Adrenal gland (tissue), 12 donors: ENCODE data around the gene BICDL1. TPM values are rescaled to one million over a fixed set of nuclear protein-coding genes. Genes with fewer than 3 reads are reported as not detected.

Experiments
- DNase-seq, 7 donors: peaks; one replicate each; pipeline ENCODE4 v3.0.0-alpha.2; 2019 to 2020
- H3K27ac ChIP-seq, 5 donors: fragments of 200-600 bp; sonication (generic) in 4 of 5; 1 replicate in 3 of 5; 2 replicates in 2 of 5; pipeline versions ENCODE4 v1.5.1 to v1.8.0; 2016 to 2020; ENCODE audit warnings: mild to moderate bottlenecking in 1 of 5
- H3K27me3 ChIP-seq: fragments of 200-600 bp; 2 replicates; pipeline ENCODE4 v1.8.0; 2021
- H3K36me3 ChIP-seq, 2 donors: fragments of 200-600 bp; replicated peaks in 1 of 2; 1 replicate in 1 of 2; 2 replicates in 1 of 2; pipeline versions ENCODE4 v1.5.1 to v1.8.0; 2018 to 2022
- H3K4me1 ChIP-seq, 2 donors: fragments of 200-600 bp; replicated peaks in 1 of 2; 1 replicate in 1 of 2; 2 replicates in 1 of 2; pipeline versions ENCODE4 v1.5.1 to v1.8.0; 2018 to 2021
- H3K4me3 ChIP-seq, 4 donors: fragments of 200-600 bp; sonication (generic) in 3 of 4; one replicate each; pipeline ENCODE4 v1.5.1; 2016 to 2018
- H3K9me3 ChIP-seq, 3 donors: fragments of 200-600 bp; sonication (generic) in 1 of 3; replicated peaks in 1 of 3; 1 replicate in 2 of 3; 2 replicates in 1 of 3; pipeline versions ENCODE4 v1.5.1 to v1.8.0; 2016 to 2021
- CTCF ChIP-seq, 6 experiments: fragments of 450-650 bp in 4 of 6; fragments of 200-600 bp in 2 of 6; sonication (generic) in 1 of 6; IDR thresholded peaks; 1 replicate in 5 of 6; 2 replicates in 1 of 6; pipeline versions ENCODE4 v1.5.1 to v1.8.0; 2016 to 2021; ENCODE audit warnings: antibody characterized with exemption in 6 of 6, mild to moderate bottlenecking in 2 of 6, moderate library complexity in 1 of 6
- POLR2A ChIP-seq, 2 donors: fragments of 450-650 bp; IDR thresholded peaks; one replicate each; pipeline ENCODE4 v1.6.1; 2017; ENCODE audit warnings: antibody characterized with exemption in 2 of 2, mild to moderate bottlenecking in 2 of 2, moderate library complexity in 1 of 2
- WGBS, 4 donors: extraction: QIAGEN DNeasy Blood & Tissue Kit in 2 of 4; methylation state at CpG; one replicate each; pipeline versions ENCODE4 v1.1.5 to v1.1.7; 2013 to 2017; 5-methylcytosine and 5-hydroxymethylcytosine counted together
- intact Hi-C, 2 donors: fragments of 100-400 bp; cut with DNase I; formaldehyde crosslinking; loops; one replicate each; pipeline versions ENCODE4 v1.14.1 to v1.15.0; 2022 to 2023
- polyA plus RNA-seq, 3 donors: library from polyadenylated mRNA; stranded (reverse); fragments of 200-250 nt in 2 of 3; fragments of 350-450 nt in 1 of 3; fragmentation: Illumina TruSeq in 1 of 3; extraction: RNeasy Lipid Tissue Mini Kit (QIAGEN cat#74804) in 1 of 3; gene quantifications; one replicate each; pipeline ENCODE4 v1.2.3, GENCODE V29; 2013 to 2014
- total RNA-seq, 9 donors: library from RNA; depleted of rRNA in 4 of 9; stranded (reverse); fragments of >200 nt in 4 of 9; fragments of 120-200 nt in 1 of 9; fragmentation: NEBNext Ultra II Directional in 1 of 9; extraction: Animal tissue kit (Norgen Biotek cat#: 25700) in 1 of 9; gene quantifications; one replicate each; pipeline versions ENCODE4 v1.1.0 to v1.2.4, GENCODE V29; 2013 to 2023
- donor health status: healthy with polysubstance abuse.
- donor health status: Bipolar disorder and iron deficiency.
- donor health status: DM: yes; HTN: yes; CAD: no.
- donor health status: DM: no; HTN: no; CAD: no.
- donor health status: DM: no; HTN: no; CAD: no.
- donor health status: DM: yes; HTN: yes; CAD: no.

Gene BICDL1
- total and polyA plus RNA-seq, 12 donors: 0.35 to 24.0 (median 2.7) TPM

DNA sequence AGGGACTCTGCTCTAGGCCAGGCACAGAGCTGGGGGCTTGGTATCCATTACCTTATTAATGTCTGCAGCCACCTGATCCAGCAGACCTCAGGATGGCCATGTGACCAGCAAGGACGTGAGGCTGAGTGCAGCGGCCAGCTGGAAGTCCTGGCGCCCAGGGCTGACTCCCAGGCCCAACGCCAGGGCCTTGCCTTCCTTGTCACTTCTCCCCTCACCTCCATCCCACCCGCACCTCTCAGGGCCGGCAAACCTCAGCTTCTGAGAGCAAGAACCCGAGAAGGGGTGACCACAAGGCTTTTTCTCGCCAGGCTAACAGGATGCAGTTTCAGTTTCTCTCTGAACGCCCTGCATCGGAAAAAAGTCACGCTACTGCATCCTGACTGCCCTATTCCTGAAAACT, 112.1 kb downstream of the BICDL1 start:
- 28 to 56% (median 38%) methylated on average over 7 to 11 of the region's 11 CpGs for WGBS, 4 donors
- H3K27me3 ChIP-seq: no peaks in the 10 kb centered on the region
- DNase-seq: peak; percentile 58 to 83 (median 72)
- H3K9me3 ChIP-seq: no peaks in the 10 kb centered on the region
- H3K27ac ChIP-seq: peak overlapping the region in 4 of 5 donors; percentile 29 to 89 (median 68)
- H3K4me1 ChIP-seq: peaks cover 23 to 25% of the 10 kb centered on the region in 2 donors
- H3K4me3 ChIP-seq: peak overlapping the region in 1 of 4 donors; percentile 25
- intact Hi-C loops: no loop called here
- TF ChIP-seq POLR2A (IDR thresholded peaks at IDR 0.05): no peak
- TF ChIP-seq CTCF (IDR thresholded peaks at IDR 0.05): no peak
- H3K36me3 ChIP-seq: peaks cover 0 to 49% of the 10 kb centered on the region in 2 donors

- peaks cover 0 to 45% of the 10 kb centered on the region in 2 donors for H3K36me3 ChIP-seq
- TF ChIP-seq POLR2A (IDR thresholded peaks at IDR 0.05) (no peak), CTCF (IDR thresholded peaks at IDR 0.05) (no peak)
- no peaks in the 10 kb centered on the region for H3K27me3 ChIP-seq
- intact Hi-C loops: no loop called here
- H3K27ac ChIP-seq: peak overlapping the region in 4 of 5 donors; percentile 29 to 89 (median 68)
- 72 to 100% (median 86%) methylated on average over 1 to 13 of the region's 13 CpGs for WGBS, 4 donors
- peak overlapping the region in 1 of 4 donors; percentile 25 for H3K4me3 ChIP-seq
- no peak for DNase-seq
- peaks cover 23 to 25% of the 10 kb centered on the region in 2 donors for H3K4me1 ChIP-seq
- H3K9me3 ChIP-seq: no peaks in the 10 kb centered on the region
Observed at GRCh38 chr12:120101617-120102016, 112.6 kb downstream of the BICDL1 start.

DNA sequence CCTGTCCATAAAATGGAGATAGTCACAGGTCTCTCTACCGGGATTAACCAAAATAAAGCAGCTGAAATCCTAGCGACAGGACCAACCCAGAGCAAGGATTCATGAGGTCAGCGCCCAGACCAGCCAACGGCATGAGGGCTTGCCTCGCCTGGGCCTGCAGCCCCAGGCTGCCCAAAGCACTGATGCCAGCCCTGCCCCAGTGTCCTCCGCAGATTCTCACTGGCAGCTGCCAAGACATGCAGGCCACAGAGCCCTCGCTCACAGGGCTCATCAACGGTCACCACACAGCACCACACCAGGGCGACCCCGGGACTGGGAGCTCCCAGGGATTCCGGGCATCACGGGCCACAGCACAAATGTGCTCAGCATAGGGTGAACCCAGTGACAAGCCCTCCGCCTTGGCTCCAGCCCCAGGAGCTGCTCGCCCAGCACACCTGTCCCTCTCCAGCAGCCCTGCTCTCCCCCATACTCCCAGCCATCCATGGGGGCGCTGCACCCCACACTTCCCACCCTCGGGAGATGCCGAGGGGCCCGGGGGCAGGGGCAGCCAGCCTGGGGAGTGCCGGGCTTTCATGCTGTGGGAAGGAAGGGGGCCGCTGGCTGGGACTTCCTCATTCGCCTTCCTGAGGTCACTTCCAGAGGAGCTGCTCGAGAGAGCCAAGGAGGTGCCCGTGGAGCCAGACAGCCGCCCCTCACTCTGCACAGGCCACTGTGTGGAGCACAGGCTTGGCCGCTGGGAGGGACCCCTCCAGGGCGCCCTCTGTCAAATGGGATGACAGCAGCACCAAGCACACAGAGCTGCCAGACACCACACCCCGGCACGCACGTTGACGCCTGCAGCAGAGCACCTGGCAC, 113.4 kb downstream of the BICDL1 start:
- no peaks in the 10 kb centered on the region for H3K9me3 ChIP-seq
- peaks cover 0 to 39% of the 10 kb centered on the region in 2 donors for H3K36me3 ChIP-seq
- peak overlapping the region in 3 of 5 donors; percentile 64 to 89 (median 73) for H3K27ac ChIP-seq
- no peaks in the 10 kb centered on the region for H3K27me3 ChIP-seq
- TF ChIP-seq CTCF (IDR thresholded peaks at IDR 0.05) (no peak), POLR2A (IDR thresholded peaks at IDR 0.05) (no peak)
- no peak overlapping the region for H3K4me3 ChIP-seq
- peaks cover 23 to 25% of the 10 kb centered on the region in 2 donors for H3K4me1 ChIP-seq
- 80 to 91% (median 81%) methylated on average over 10 to 30 of the region's 30 CpGs for WGBS, 4 donors
- intact Hi-C loops: no loop called here
- no peak for DNase-seq

DNA sequence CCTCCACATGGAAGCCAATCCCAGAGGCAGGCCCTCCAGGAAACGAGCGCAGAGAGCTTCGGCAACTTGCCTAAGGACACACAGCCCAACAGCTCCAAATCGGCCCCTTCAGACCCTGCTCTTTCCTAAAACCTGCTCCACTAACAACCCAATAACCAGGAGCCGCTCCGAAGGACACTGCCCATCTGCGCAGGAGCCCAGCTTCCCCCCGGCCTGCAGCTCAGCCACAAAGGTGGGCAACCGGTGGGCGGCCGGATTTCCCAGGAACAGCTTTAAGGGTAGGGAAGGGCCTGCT, 114.0 kb downstream of the BICDL1 start:
- no peak for DNase-seq
- H3K36me3 ChIP-seq: peaks cover 0 to 35% of the 10 kb centered on the region in 2 donors
- H3K27ac ChIP-seq: no peak overlapping the region
- peaks cover 23 to 25% of the 10 kb centered on the region in 2 donors for H3K4me1 ChIP-seq
- 87 to 92% (median 92%) methylated on average over 7 to 11 of the region's 11 CpGs for WGBS, 4 donors
- no peaks in the 10 kb centered on the region for H3K27me3 ChIP-seq
- no peak overlapping the region for H3K4me3 ChIP-seq
- TF ChIP-seq POLR2A (IDR thresholded peaks at IDR 0.05) (no peak), CTCF (IDR thresholded peaks at IDR 0.05) (no peak)
- no peaks in the 10 kb centered on the region for H3K9me3 ChIP-seq
- intact Hi-C loops: no loop called here
